HEK293 (cell line): ENCODE results near the gene PEAK3.

Experiments used
- ATF2 ChIP-seq: fragments of 450-650 bp; formaldehyde crosslinking; IDR thresholded peaks from 2 replicates; pipeline ENCODE4 v1.5.1; 2016; ENCODE audit warnings: missing biosample characterization, missing genetic modification characterization, low read depth
- GFI1B ChIP-seq: fragments of 450-650 bp; formaldehyde crosslinking; IDR thresholded peaks from 2 replicates; pipeline ENCODE4 v1.5.1; 2016; ENCODE audit warnings: missing biosample characterization, missing genetic modification characterization
- HOXC10 ChIP-seq: sonication (generic); formaldehyde crosslinking; IDR thresholded peaks from 2 replicates; pipeline ENCODE4 v1.8.1; 2023; ENCODE audit warnings: mild to moderate bottlenecking, missing genetic modification reagents
- HOXD13 ChIP-seq: sonication (generic); formaldehyde crosslinking; IDR thresholded peaks from 2 replicates; pipeline ENCODE4 v1.8.0; 2022; ENCODE audit warnings: missing genetic modification reagents, borderline replicate concordance
- MEIS1 ChIP-seq: sonication (generic); formaldehyde crosslinking; IDR thresholded peaks from 2 replicates; pipeline ENCODE4 v1.8.1; 2022; ENCODE audit warnings: missing genetic modification reagents, mild to moderate bottlenecking, borderline replicate concordance
- MYNN ChIP-seq: fragments of 450-650 bp; formaldehyde crosslinking; IDR thresholded peaks from 2 replicates; pipeline ENCODE4 v1.5.1; 2016; ENCODE audit warnings: missing biosample characterization, missing genetic modification characterization, borderline replicate concordance
- PBX3 ChIP-seq: sonication (generic); formaldehyde crosslinking; IDR thresholded peaks from 2 replicates; pipeline ENCODE4 v1.8.1; 2022; ENCODE audit warnings: mild to moderate bottlenecking, moderate library complexity, missing genetic modification reagents
- SCRT2 ChIP-seq: fragments of 450-650 bp; formaldehyde crosslinking; IDR thresholded peaks from 2 replicates; pipeline ENCODE4 v1.5.1; 2016; ENCODE audit warnings: missing biosample characterization, missing genetic modification characterization
- ZBTB20 ChIP-seq: fragments of 450-650 bp; formaldehyde crosslinking; IDR thresholded peaks from 2 replicates; pipeline ENCODE4 v1.5.1; 2016; ENCODE audit warnings: missing biosample characterization, missing genetic modification characterization
- ZBTB48 ChIP-seq: fragments of 450-650 bp; formaldehyde crosslinking; IDR thresholded peaks from 2 replicates; pipeline ENCODE4 v1.5.1; 2016; ENCODE audit warnings: missing biosample characterization, missing genetic modification characterization
- ZBTB6 ChIP-seq: fragments of 450-650 bp; formaldehyde crosslinking; IDR thresholded peaks from 2 replicates; pipeline ENCODE4 v1.5.1; 2017; ENCODE audit warnings: missing biosample characterization, missing genetic modification characterization
- ZBTB7A ChIP-seq: fragments of 450-650 bp; formaldehyde crosslinking; IDR thresholded peaks from 2 replicates; pipeline ENCODE4 v1.5.1; 2016; ENCODE audit warnings: low read depth, missing biosample characterization, missing genetic modification characterization
- ZFP37 ChIP-seq: fragments of 450-650 bp; formaldehyde crosslinking; IDR thresholded peaks from 2 replicates; pipeline ENCODE4 v1.5.1; 2016; ENCODE audit warnings: missing biosample characterization, missing genetic modification characterization
- ZNF132 ChIP-seq: fragments of 450-650 bp; formaldehyde crosslinking; IDR thresholded peaks from 2 replicates; pipeline ENCODE4 v1.5.1; 2017; ENCODE audit warnings: missing biosample characterization, missing genetic modification characterization, borderline replicate concordance
- ZNF140 ChIP-seq: fragments of 450-650 bp; formaldehyde crosslinking; IDR thresholded peaks from 2 replicates; pipeline ENCODE4 v1.5.1; 2016; ENCODE audit warnings: missing biosample characterization, missing genetic modification characterization
- ZNF16 ChIP-seq: fragments of 450-650 bp; formaldehyde crosslinking; IDR thresholded peaks from 2 replicates; pipeline ENCODE4 v1.5.1; 2016; ENCODE audit warnings: low read depth, missing biosample characterization, missing genetic modification characterization
- ZNF175 ChIP-seq: fragments of 450-650 bp; formaldehyde crosslinking; IDR thresholded peaks from 2 replicates; pipeline ENCODE4 v1.5.1; 2016; ENCODE audit warnings: missing biosample characterization, missing genetic modification characterization
- ZNF19 ChIP-seq: fragments of 450-650 bp; formaldehyde crosslinking; IDR thresholded peaks from 2 replicates; pipeline ENCODE4; 2016; ENCODE audit warnings: missing biosample characterization, missing genetic modification characterization, low read depth
- ZNF211 ChIP-seq: fragments of 450-650 bp; formaldehyde crosslinking; IDR thresholded peaks from 2 replicates; pipeline ENCODE4 v1.5.1; 2016; ENCODE audit warnings: low read depth, missing biosample characterization, missing genetic modification characterization
- ZNF239 ChIP-seq: fragments of 450-650 bp; formaldehyde crosslinking; IDR thresholded peaks from 2 replicates; pipeline ENCODE4 v1.5.1; 2016; ENCODE audit warnings: missing biosample characterization, missing genetic modification characterization
- ZNF292 ChIP-seq: fragments of 450-650 bp; formaldehyde crosslinking; IDR thresholded peaks from 2 replicates; pipeline ENCODE4 v1.5.1; 2016; ENCODE audit warnings: low read depth, missing biosample characterization, missing genetic modification characterization, borderline replicate concordance
- ZNF362 ChIP-seq: fragments of 450-650 bp; formaldehyde crosslinking; IDR thresholded peaks from 2 replicates; pipeline ENCODE4 v1.5.1; 2016; ENCODE audit warnings: missing biosample characterization, missing genetic modification characterization
- ZNF416 ChIP-seq: fragments of 450-650 bp; formaldehyde crosslinking; IDR thresholded peaks from 2 replicates; pipeline ENCODE4 v1.5.1; 2016; ENCODE audit warnings: missing biosample characterization, missing genetic modification characterization
- ZNF433 ChIP-seq: fragments of 450-650 bp; formaldehyde crosslinking; IDR thresholded peaks from 2 replicates; pipeline ENCODE4 v1.5.1; 2016; ENCODE audit warnings: missing biosample characterization, missing genetic modification characterization, low read depth
- ZNF530 ChIP-seq: fragments of 450-650 bp; formaldehyde crosslinking; IDR thresholded peaks from 2 replicates; pipeline ENCODE4 v1.5.1; 2016; ENCODE audit warnings: low read depth, missing biosample characterization, missing genetic modification characterization
- ZNF571 ChIP-seq: fragments of 450-650 bp; formaldehyde crosslinking; IDR thresholded peaks from 2 replicates; pipeline ENCODE4 v1.5.0; 2017; ENCODE audit warnings: missing biosample characterization, missing genetic modification characterization
- ZNF585B ChIP-seq: fragments of 450-650 bp; formaldehyde crosslinking; IDR thresholded peaks from 2 replicates; pipeline ENCODE4 v1.5.1; 2016; ENCODE audit warnings: missing biosample characterization, missing genetic modification characterization
- ZNF610 ChIP-seq: fragments of 450-650 bp; formaldehyde crosslinking; IDR thresholded peaks from 2 replicates; pipeline ENCODE4 v1.5.1; 2016; ENCODE audit warnings: missing biosample characterization, missing genetic modification characterization, borderline replicate concordance
- ZNF645 ChIP-seq: fragments of 450-650 bp; formaldehyde crosslinking; IDR thresholded peaks from 2 replicates; pipeline ENCODE4; 2016; ENCODE audit warnings: missing biosample characterization, missing genetic modification characterization
- ZNF670 ChIP-seq: fragments of 450-650 bp; formaldehyde crosslinking; IDR thresholded peaks from 2 replicates; pipeline ENCODE4 v1.5.1; 2016; ENCODE audit warnings: missing biosample characterization, missing genetic modification characterization, low read depth
- ZNF701 ChIP-seq: fragments of 450-650 bp; formaldehyde crosslinking; IDR thresholded peaks from 2 replicates; pipeline ENCODE4 v1.5.1; 2016; ENCODE audit warnings: missing biosample characterization, missing genetic modification characterization
- ZNF707 ChIP-seq: fragments of 450-650 bp; formaldehyde crosslinking; IDR thresholded peaks from 2 replicates; pipeline ENCODE4 v1.5.1; 2016; ENCODE audit warnings: missing biosample characterization, missing genetic modification characterization
- ZSCAN16 ChIP-seq: fragments of 450-650 bp; formaldehyde crosslinking; IDR thresholded peaks from 2 replicates; pipeline ENCODE4 v1.5.1; 2016; ENCODE audit warnings: missing biosample characterization, missing genetic modification characterization
- ZSCAN5A ChIP-seq: fragments of 450-650 bp; formaldehyde crosslinking; IDR thresholded peaks from 2 replicates; pipeline ENCODE4 v1.5.1; 2016; ENCODE audit warnings: missing biosample characterization, missing genetic modification characterization

PEAK3 gene

GRCh38 chr19:2237051-2237868 lies 44.7 kb downstream of the PEAK3 start (continued):
- TF ChIP-seq ZNF292 (tag by site-specific recombination): no peak
- no peak for TF ChIP-seq MEIS1 (CRISPR knock-in tag)
- TF ChIP-seq ZBTB7A (tag by site-specific recombination): no peak; the same call in 1 of the 2 replicates
- TF ChIP-seq ZBTB6: 0 out of 2 replicates have a peak, but pooled peaks have one; percentile 7
- 0 out of 2 replicates have a peak, but pooled peaks have one; percentile 11 for TF ChIP-seq ZNF140
- no peak for TF ChIP-seq ZNF571
- TF ChIP-seq ZSCAN16 (tag by site-specific recombination): no peak
- TF ChIP-seq ZNF670 (tag by site-specific recombination): no peak
- TF ChIP-seq ZBTB20 (tag by site-specific recombination): no peak
- TF ChIP-seq GFI1B (tag by site-specific recombination): no peak
- no peak for TF ChIP-seq ZNF433 (tag by site-specific recombination)
- no peak for TF ChIP-seq ZNF19 (tag by site-specific recombination)
- TF ChIP-seq ZNF707 (tag by site-specific recombination): 0 out of 2 replicates have a peak, but pooled peaks have one; percentile 48
- TF ChIP-seq ZNF132 (tag by site-specific recombination): no peak
- no peak for TF ChIP-seq ZNF610
- TF ChIP-seq HOXD13 (CRISPR knock-in tag): no peak
- TF ChIP-seq ZNF585B (tag by site-specific recombination): no peak
- TF ChIP-seq ZNF362: peak; percentile 58; the same call in 1 of the 2 replicates
- TF ChIP-seq ZNF239 (tag by site-specific recombination): 0 out of 2 replicates have a peak, but pooled peaks have one; percentile 7
- TF ChIP-seq ZSCAN5A (tag by site-specific recombination): no peak
- TF ChIP-seq ZNF701: no peak
- TF ChIP-seq MYNN (tag by site-specific recombination): no peak
- no peak for TF ChIP-seq ZNF211 (tag by site-specific recombination)
- no peak for TF ChIP-seq SCRT2
- TF ChIP-seq ZFP37 (tag by site-specific recombination): no peak
- no peak for TF ChIP-seq ZNF416 (tag by site-specific recombination)
- no peak for TF ChIP-seq ZNF645 (tag by site-specific recombination)
- no peak for TF ChIP-seq ZNF530
- TF ChIP-seq ATF2 (tag by site-specific recombination): no peak
- no peak for TF ChIP-seq ZNF16 (tag by site-specific recombination)
- no peak for TF ChIP-seq ZBTB48 (tag by site-specific recombination)
- 0 out of 2 replicates have a peak, but pooled peaks have one; percentile 3 for TF ChIP-seq PBX3 (CRISPR knock-in tag)
- no peak for TF ChIP-seq HOXC10 (CRISPR knock-in tag)
- TF ChIP-seq ZNF175 (tag by site-specific recombination): no peak
